ENCODE results near the gene ZCCHC14.

ZCCHC14 gene

DNA sequence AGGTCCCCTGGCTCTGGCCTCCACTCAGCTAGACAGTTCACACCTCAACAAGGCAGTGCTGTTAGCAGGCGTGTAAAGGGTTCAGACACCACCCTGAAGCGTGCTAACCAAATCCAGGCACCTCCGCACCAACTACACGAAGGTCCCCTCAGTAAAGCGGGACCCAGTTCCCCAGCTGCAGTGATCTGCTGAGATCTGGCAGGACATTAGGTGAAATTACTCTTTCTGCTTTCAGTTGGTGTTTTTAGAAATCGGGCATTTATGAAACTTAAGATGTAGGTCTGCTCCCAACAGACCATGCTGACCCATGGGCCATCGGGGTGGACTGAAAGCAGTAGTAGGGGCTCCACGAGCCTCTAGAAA, 136.4 kb downstream of the ZCCHC14 start:
- DNase-seq, result no peak

Measured in NCI-H524 treated with DMSO at 0.1 percent for 48 hours (cell line).